Activated CD8-positive, alpha-beta T cell treated with anti-CD3 and anti-CD28 coated beads for 36 hours (primary cell): ENCODE data around the gene LST1. TPM values are rescaled to one million over a fixed set of nuclear protein-coding genes. Genes with fewer than 3 reads are reported as not detected.

Experiments used
- ATAC-seq: fragments of 200-7000 bp; cut with Tn5 transposase; one replicate; pipeline ENCODE4 v1.10.0; 2021; ENCODE audit warnings: mild to moderate bottlenecking, moderate library complexity
- CTCF ChIA-PET: fragments of 350-600 bp; sonication (Branson Sonifier 250); formaldehyde crosslinking; loops from one replicate; lab custom pipeline; 2021; ENCODE audit warnings: antibody characterized with exemption; lab: Charles Lee
- POLR2A ChIA-PET: fragments of 350-600 bp; sonication (Branson Sonifier 250); formaldehyde crosslinking; loops from one replicate; lab custom pipeline; 2021; ENCODE audit warnings: antibody characterized with exemption; lab: Charles Lee
- DNase-seq: peaks from one replicate; pipeline ENCODE4 v3.0.0-alpha.2; 2020
- H3K27ac Mint-ChIP-seq: one replicate; pipeline ENCODE4 v1.8.0; 2021; ENCODE audit warnings: mild to moderate bottlenecking, mixed read lengths
- H3K27me3 Mint-ChIP-seq: one replicate; pipeline ENCODE4 v1.8.0; 2021; ENCODE audit warnings: mixed read lengths
- H3K36me3 Mint-ChIP-seq: one replicate; pipeline ENCODE4 v1.8.0; 2021; ENCODE audit warnings: low read depth, mixed read lengths
- H3K4me1 Mint-ChIP-seq: one replicate; pipeline ENCODE4 v1.8.0; 2021; ENCODE audit warnings: low read depth, mixed read lengths
- H3K4me3 Mint-ChIP-seq: one replicate; pipeline ENCODE4 v1.8.0; 2021; ENCODE audit warnings: mild to moderate bottlenecking, moderate library complexity, mixed read lengths
- H3K9me3 Mint-ChIP-seq: one replicate; pipeline ENCODE4 v1.8.0; 2021; ENCODE audit warnings: mixed read lengths
- intact Hi-C: fragments of 100-400 bp; cut with micrococcal nuclease; formaldehyde crosslinking; loops from one replicate; pipeline ENCODE4 v1.10.0; 2022
- total RNA-seq, 2 experiments: library from RNA; stranded (reverse); gene quantifications; one replicate each; pipeline ENCODE4 v1.2.3, GENCODE V29; 2021
- TF ChIP-seq, protein P1 (sequence below): fragments of 200-600 bp; IDR thresholded peaks from one replicate; pipeline ENCODE4 v1.8.0; 2022; ENCODE audit warnings: antibody characterized with exemption, mild to moderate bottlenecking

LST1 gene
- total RNA-seq, 2 experiments from 2014 or later = 40.4 to 43.6 TPM

- H3K27ac Mint-ChIP-seq = no peak overlapping the region
- H3K4me3 Mint-ChIP-seq = no peak overlapping the region
- POLR2A ChIA-PET = interaction anchor here (1.4 to 11.4 kb wide), 4 partner anchors 12 to 179 kb away, joined by 3 to 235 read pairs (median 11); partner anchors contain the start of genes BAG6 and LSM2
- no peak for ATAC-seq
- no peak for DNase-seq
- CTCF ChIA-PET = interaction anchor here (1.3 kb wide), 1 partner anchor 8 kb away, joined by 5 read pairs; no protein-coding TSS in a partner anchor
- H3K36me3 Mint-ChIP-seq = peaks cover 79% of the 10 kb centered on the region
- intact Hi-C loops = no loop called here
- no peaks in the 10 kb centered on the region for H3K9me3 Mint-ChIP-seq
- H3K27me3 Mint-ChIP-seq = no peaks in the 10 kb centered on the region
- TF ChIP-seq, protein P1, sequence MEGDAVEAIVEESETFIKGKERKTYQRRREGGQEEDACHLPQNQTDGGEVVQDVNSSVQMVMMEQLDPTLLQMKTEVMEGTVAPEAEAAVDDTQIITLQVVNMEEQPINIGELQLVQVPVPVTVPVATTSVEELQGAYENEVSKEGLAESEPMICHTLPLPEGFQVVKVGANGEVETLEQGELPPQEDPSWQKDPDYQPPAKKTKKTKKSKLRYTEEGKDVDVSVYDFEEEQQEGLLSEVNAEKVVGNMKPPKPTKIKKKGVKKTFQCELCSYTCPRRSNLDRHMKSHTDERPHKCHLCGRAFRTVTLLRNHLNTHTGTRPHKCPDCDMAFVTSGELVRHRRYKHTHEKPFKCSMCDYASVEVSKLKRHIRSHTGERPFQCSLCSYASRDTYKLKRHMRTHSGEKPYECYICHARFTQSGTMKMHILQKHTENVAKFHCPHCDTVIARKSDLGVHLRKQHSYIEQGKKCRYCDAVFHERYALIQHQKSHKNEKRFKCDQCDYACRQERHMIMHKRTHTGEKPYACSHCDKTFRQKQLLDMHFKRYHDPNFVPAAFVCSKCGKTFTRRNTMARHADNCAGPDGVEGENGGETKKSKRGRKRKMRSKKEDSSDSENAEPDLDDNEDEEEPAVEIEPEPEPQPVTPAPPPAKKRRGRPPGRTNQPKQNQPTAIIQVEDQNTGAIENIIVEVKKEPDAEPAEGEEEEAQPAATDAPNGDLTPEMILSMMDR = no peak
- H3K4me1 Mint-ChIP-seq = peaks cover 15% of the 10 kb centered on the region
Measured at GRCh38 chr6:31627690-31628287, 41.7 kb downstream of the LST1 start.

DNA sequence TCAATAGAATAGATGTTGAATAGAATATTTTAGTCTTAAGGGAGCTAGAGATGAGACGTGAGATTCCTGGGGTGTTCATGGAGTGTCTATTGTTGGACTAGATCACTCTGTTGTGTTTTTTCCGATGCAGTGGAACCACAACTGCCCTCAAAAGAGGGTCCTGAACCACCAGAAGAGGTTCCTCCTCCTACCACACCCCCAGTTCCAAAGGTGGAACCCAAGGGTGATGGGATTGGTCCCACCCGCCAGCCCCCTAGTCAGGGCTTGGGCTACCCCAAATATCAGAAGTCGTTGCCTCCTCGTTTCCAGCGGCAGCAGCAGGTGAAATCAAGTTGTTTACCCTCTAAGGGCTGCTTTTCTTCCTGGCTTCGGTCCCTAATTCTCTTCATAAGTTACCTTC is 42.9 kb downstream of the LST1 start:
- TF ChIP-seq, protein P1 = no peak
- POLR2A ChIA-PET = interaction anchor here (1.7 to 11.4 kb wide), 2 partner anchors 11 to 42 kb away, joined by 4 to 235 read pairs; no protein-coding TSS in a partner anchor
- H3K36me3 Mint-ChIP-seq = peaks cover 74% of the 10 kb centered on the region
- DNase-seq (no peak), ATAC-seq (no peak)
- H3K4me1 Mint-ChIP-seq = peaks cover 7% of the 10 kb centered on the region
- CTCF ChIA-PET = no interaction called here
- H3K9me3 Mint-ChIP-seq = no peaks in the 10 kb centered on the region
- intact Hi-C loops = no loop called here
- no peak overlapping the region for H3K4me3 Mint-ChIP-seq
- H3K27ac Mint-ChIP-seq = peak overlapping the region; percentile 27
- H3K27me3 Mint-ChIP-seq = no peaks in the 10 kb centered on the region

DNA sequence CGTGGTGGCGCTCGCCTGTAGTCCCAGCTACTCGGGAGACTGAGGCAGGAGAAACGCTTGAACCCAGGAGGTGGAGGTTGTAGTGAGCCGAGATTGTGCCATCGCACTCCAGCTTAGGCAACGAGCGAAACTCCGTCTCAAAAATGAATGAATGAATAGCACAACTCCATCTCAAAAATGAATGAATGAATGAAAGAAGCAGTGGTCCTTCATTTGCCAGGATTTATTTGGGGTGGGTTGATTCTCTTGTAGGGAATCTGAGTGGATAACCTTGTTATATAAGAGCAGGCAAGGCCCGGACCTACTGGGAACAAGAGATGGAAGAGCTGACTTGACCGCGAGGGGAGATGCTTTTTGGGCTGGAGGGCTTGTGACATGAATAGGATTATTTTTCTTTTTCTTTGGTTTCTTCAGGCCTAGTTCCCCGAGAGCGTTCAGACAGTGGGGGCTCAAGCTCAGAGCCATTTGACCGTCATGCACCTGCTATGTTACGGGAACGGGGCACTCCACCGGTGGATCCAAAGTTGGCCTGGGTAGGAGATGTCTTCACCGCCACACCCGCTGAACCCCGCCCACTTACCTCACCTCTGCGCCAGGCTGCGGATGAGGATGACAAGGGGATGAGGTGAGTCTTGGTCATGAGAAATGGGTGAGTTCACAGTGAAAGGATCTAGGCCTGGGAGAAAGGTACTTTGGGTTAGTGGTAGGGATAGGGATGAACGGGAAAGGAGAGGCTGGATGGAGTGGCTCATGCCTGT is 44.3 kb downstream of the LST1 start:
- no peaks in the 10 kb centered on the region for H3K27me3 Mint-ChIP-seq
- intact Hi-C loops = no loop called here
- H3K36me3 Mint-ChIP-seq = peaks cover 69% of the 10 kb centered on the region
- no peaks in the 10 kb centered on the region for H3K9me3 Mint-ChIP-seq
- no peak overlapping the region for H3K27ac Mint-ChIP-seq
- TF ChIP-seq, protein P1 = no peak
- DNase-seq = no peak
- CTCF ChIA-PET = no interaction called here
- POLR2A ChIA-PET = interaction anchor here (0.6 to 11.4 kb wide), 8 partner anchors 9 to 244 kb away, joined by 3 to 235 read pairs (median 4); partner anchors contain the start of gene TNF
- peaks cover 2% of the 10 kb centered on the region for H3K4me1 Mint-ChIP-seq
- no peak for ATAC-seq
- H3K4me3 Mint-ChIP-seq = no peak overlapping the region

- Mint-ChIP-seq H3K27ac (no peak overlapping the region), H3K9me3 (no peaks in the 10 kb centered on the region), H3K36me3 (peaks cover 66% of the 10 kb centered on the region), H3K4me3 (no peak overlapping the region), H3K27me3 (no peaks in the 10 kb centered on the region), H3K4me1 (no peaks in the 10 kb centered on the region)
- intact Hi-C loops = no loop called here
- ChIA-PET CTCF (no interaction called here), POLR2A (interaction anchor here (11.4 kb wide), 1 partner anchor 9 kb away, joined by 235 read pairs; no protein-coding TSS in a partner anchor)
- TF ChIP-seq, protein P1 = no peak
- ATAC-seq (no peak), DNase-seq (no peak)
Measured at GRCh38 chr6:31631209-31631608, 45.1 kb downstream of the LST1 start.
